PC-3 (cell line): Measurements from ENCODE around the gene TANGO2. TPM values are rescaled to one million over a fixed set of nuclear protein-coding genes. Genes with fewer than 3 reads are reported as not detected.

Experiments
- ATAC-seq: fragments of 200-7000 bp; cut with Tn5 transposase; 2 replicates; pipeline ENCODE4 v1.9.1; 2020; ENCODE audit warnings: mild to moderate bottlenecking, moderate library complexity
- BruUV-seq: library from RNA; stranded (reverse); fragments of 400-500 nt; replicated peaks from 2 replicates; lab custom pipeline; 2021; lab: Mats Ljungman, UMichigan
- CTCF ChIA-PET: fragments of 300-600 bp; sonication (Branson Sonifier 250); formaldehyde crosslinking; loops from one replicate; lab custom pipeline; 2022; ENCODE audit warnings: antibody characterized with exemption; lab: Charles Lee
- POLR2A ChIA-PET: fragments of 300-600 bp; sonication (Branson Sonifier 250); formaldehyde crosslinking; loops from one replicate; lab custom pipeline; 2022; ENCODE audit warnings: antibody characterized with exemption; ENCODE audit not compliant: unreplicated experiment; lab: Charles Lee
- DNase-seq: peaks from one replicate; pipeline ENCODE4 v3.0.0-alpha.2; 2015
- H2AFZ ChIP-seq: fragments of 300-600 bp; sonication (generic); 2 replicates; pipeline ENCODE4 v1.6.0; 2016; ENCODE audit warnings: antibody characterized with exemption, low read length
- H3F3A ChIP-seq: fragments of 300-600 bp; sonication (generic); one replicate; pipeline ENCODE4 v1.6.0; 2017; ENCODE audit warnings: antibody characterized with exemption, low read length, control low read depth, mild to moderate bottlenecking; ENCODE audit not compliant: unreplicated experiment
- H3K27ac ChIP-seq: fragments of 300-600 bp; sonication (generic); 2 replicates; pipeline ENCODE4 v1.5.1; 2016; ENCODE audit warnings: mild to moderate bottlenecking, low read length
- H3K27me3 ChIP-seq: fragments of 300-600 bp; sonication (generic); 2 replicates; pipeline ENCODE4 v1.6.1; 2016; ENCODE audit warnings: low read length, mixed read lengths
- H3K36me3 ChIP-seq: fragments of 300-600 bp; sonication (generic); 2 replicates; pipeline ENCODE4 v1.6.1; 2016; ENCODE audit warnings: low read depth, mixed run types, low read length, mixed read lengths
- H3K4me1 ChIP-seq: fragments of 300-600 bp; sonication (generic); 2 replicates; pipeline ENCODE4 v1.5.1; 2016; ENCODE audit warnings: low read length; ENCODE audit not compliant: insufficient read depth
- H3K4me2 ChIP-seq: fragments of 300-600 bp; sonication (generic); 2 replicates; pipeline ENCODE4 v1.6.0; 2016; ENCODE audit warnings: low read length
- H3K4me3 ChIP-seq: fragments of 300-600 bp; sonication (generic); 2 replicates; pipeline ENCODE4 v1.5.1; 2016; ENCODE audit warnings: mild to moderate bottlenecking, low read length, mixed read lengths
- H3K79me2 ChIP-seq: fragments of 300-600 bp; sonication (generic); 2 replicates; pipeline ENCODE4 v1.6.1; 2017; ENCODE audit warnings: low read length, mixed read lengths
- H3K9ac ChIP-seq: fragments of 300-600 bp; sonication (generic); 2 replicates; pipeline ENCODE4 v1.6.0; 2016; ENCODE audit warnings: mild to moderate bottlenecking, low read length
- H3K9me2 ChIP-seq: fragments of 300-600 bp; sonication (generic); replicated peaks from 2 replicates; pipeline ENCODE4 v1.6.1; 2016; ENCODE audit warnings: mixed run types, low read length, mixed read lengths
- H3K9me3 ChIP-seq: fragments of 300-600 bp; sonication (generic); 2 replicates; pipeline ENCODE4 v1.6.1; 2016; ENCODE audit warnings: low read length, mixed read lengths
- H4K20me1 ChIP-seq: fragments of 300-600 bp; sonication (generic); 2 replicates; pipeline ENCODE4 v1.6.1; 2016; ENCODE audit warnings: low read length, mixed read lengths
- CTCF ChIP-seq: fragments of 300-600 bp; sonication (generic); conservative IDR thresholded peaks from 2 replicates; pipeline ENCODE4 v1.5.1; 2017; ENCODE audit warnings: antibody characterized with exemption, low read depth, mild to moderate bottlenecking, low read length
- EZH2 ChIP-seq: fragments of 300-600 bp; sonication (generic); IDR thresholded peaks from one replicate; pipeline ENCODE4 v1.6.1; 2017; ENCODE audit warnings: antibody characterized with exemption, mild to moderate bottlenecking, low read length; ENCODE audit not compliant: unreplicated experiment
- EZH2phosphoT487 ChIP-seq: fragments of 300-600 bp; sonication (generic); IDR thresholded peaks from 2 replicates; pipeline ENCODE4 v1.6.1; 2018; ENCODE audit warnings: mild to moderate bottlenecking, antibody characterized with exemption, low read length, borderline replicate concordance
- intact Hi-C: fragments of 100-400 bp; cut with micrococcal nuclease; formaldehyde crosslinking; loops from 2 replicates; pipeline ENCODE4 v1.9.0; 2023
- total RNA-seq: library from RNA; depleted of rRNA; stranded (reverse); fragments of >200 nt; gene quantifications from 2 replicates; pipeline ENCODE4 v1.2.3, GENCODE V29; 2014

Gene TANGO2
- total RNA-seq, 1 experiment from 2014 or later: 23.5 TPM

- H3K27me3 ChIP-seq: no peaks in the 10 kb centered on the region
- intact Hi-C loops: no loop called here
- no peak overlapping the region for H3K27ac ChIP-seq
- no peaks in the 10 kb centered on the region for H4K20me1 ChIP-seq
- ChIA-PET POLR2A (no interaction called here), CTCF (no interaction called here)
- DNase-seq (no peak), ATAC-seq (no peak)
- no peaks in the 10 kb centered on the region for H3K9me2 ChIP-seq
- H3K4me1 ChIP-seq: no peaks in the 10 kb centered on the region
- H3K4me2 ChIP-seq: no peak overlapping the region
- no TSS peak for BruUV-seq
- TF ChIP-seq EZH2: no peak
- no peak for TF ChIP-seq EZH2phosphoT487
- no peak for TF ChIP-seq CTCF
- H3K9me3 ChIP-seq: no peaks in the 10 kb centered on the region
- H3F3A ChIP-seq: no peaks in the 10 kb centered on the region
- H3K4me3 ChIP-seq: no peak overlapping the region
- no peak overlapping the region for H3K9ac ChIP-seq
- no peaks in the 10 kb centered on the region for H3K36me3 ChIP-seq
- no peak overlapping the region for H2AFZ ChIP-seq
- peaks cover 8% of the 10 kb centered on the region; the same call in 1 of the 2 replicates for H3K79me2 ChIP-seq
Measured at GRCh38 chr22:20029550-20030225, 8.8 kb downstream of the TANGO2 start.

- no peak for TF ChIP-seq EZH2phosphoT487
- TF ChIP-seq CTCF: no peak
- no peak for TF ChIP-seq EZH2
Measured at GRCh38 chr22:20031732-20032406, 11.0 kb downstream of the TANGO2 start.

More at GRCh38 chr22:20031732-20032406, 11.0 kb downstream of the TANGO2 start:
- ATAC-seq (no peak), DNase-seq (no peak)
- ChIA-PET POLR2A (no interaction called here), CTCF (no interaction called here)
- H3K4me2 ChIP-seq: no peak overlapping the region
- intact Hi-C loops: no loop called here
- H3K79me2 ChIP-seq: peaks cover 8% of the 10 kb centered on the region; the same call in 1 of the 2 replicates
- no TSS peak for BruUV-seq
- H3K36me3 ChIP-seq: no peaks in the 10 kb centered on the region; the same call in 1 of the 2 replicates
- no peak overlapping the region for H2AFZ ChIP-seq
- no peaks in the 10 kb centered on the region for H3F3A ChIP-seq
- no peaks in the 10 kb centered on the region for H3K9me3 ChIP-seq
- no peaks in the 10 kb centered on the region for H3K4me1 ChIP-seq
- no peak overlapping the region for H3K27ac ChIP-seq
- H3K4me3 ChIP-seq: no peak overlapping the region
- H4K20me1 ChIP-seq: no peaks in the 10 kb centered on the region
- H3K9ac ChIP-seq: no peak overlapping the region
- H3K27me3 ChIP-seq: no peaks in the 10 kb centered on the region
- H3K9me2 ChIP-seq: no peaks in the 10 kb centered on the region
